GM21447 (cell line): Measurements from ENCODE around the gene CTNND1.

Experiments
- ATAC-seq: cut with Tn5 transposase; IDR thresholded peaks from one replicate; pipeline ENCODE4 v1.9.1; 2021; ENCODE audit not compliant: unreplicated experiment

The CTNND1 gene

GRCh38 chr11:57763568-57763967 lies 2.0 kb downstream of the CTNND1 start:
- ATAC-seq: no peak

GRCh38 chr11:57764021-57764420 lies 2.4 kb downstream of the CTNND1 start:
- ATAC-seq: no peak

DNA sequence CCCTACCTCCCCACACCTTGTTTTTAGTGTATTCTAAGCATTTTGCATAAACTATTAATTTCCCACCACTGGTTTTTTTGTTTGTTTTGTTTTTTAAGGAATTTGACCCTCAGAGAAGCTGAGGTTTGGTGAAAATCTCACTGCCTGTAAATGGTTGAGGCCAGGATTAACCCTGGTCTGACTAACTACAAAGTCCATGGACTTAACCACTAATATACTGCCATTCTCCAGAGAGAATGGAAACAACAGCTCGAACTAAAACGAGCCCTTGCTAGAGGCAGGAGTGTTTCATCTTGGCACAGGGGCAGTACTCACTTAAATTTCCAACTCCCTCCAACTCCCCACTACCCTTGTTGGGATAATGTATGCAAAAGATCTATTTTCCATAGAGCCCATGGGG lies 3.0 kb downstream of the CTNND1 start:
- ATAC-seq: no peak

DNA sequence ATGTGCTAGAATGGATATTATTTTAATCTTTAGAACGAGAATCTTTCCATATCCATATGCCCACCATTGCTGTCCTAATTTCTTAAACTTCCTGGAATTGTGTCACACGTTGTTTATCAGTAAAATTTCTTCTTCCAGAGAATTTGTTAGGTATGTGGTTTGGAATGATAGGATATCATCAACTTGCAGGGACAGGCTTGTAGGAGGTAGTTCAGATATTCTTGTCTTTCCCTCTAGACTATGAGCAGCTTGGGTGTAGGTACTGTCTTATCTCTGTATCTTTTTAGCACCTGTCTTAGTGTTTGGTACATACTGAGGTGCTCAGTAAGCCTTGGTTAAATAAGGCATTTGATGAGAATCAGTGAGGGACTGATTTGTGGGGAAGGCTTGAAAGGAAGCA lies 3.4 kb downstream of the CTNND1 start:
- ATAC-seq: no peak

DNA sequence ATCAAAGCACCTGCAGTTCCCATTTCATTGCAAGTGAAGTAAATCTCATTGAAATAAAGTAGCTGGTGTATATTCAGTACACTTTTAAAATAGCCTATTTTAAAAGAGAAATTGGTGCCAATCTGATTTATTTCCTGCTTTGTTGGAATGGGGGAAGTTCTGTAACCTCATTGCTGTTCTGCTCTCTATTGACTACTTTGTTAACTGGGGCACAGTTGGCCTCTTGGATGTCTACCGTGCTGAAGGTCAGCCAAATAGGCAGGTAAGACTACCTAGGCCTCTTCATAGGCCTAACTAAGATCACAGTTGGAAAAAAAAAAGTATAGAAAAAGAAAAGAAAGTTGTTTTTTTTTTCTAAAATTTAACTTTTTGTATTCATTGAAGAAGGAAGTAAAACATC lies 9.2 kb downstream of the CTNND1 start:
- ATAC-seq: no peak

GRCh38 chr11:57771365-57771764 lies 9.8 kb downstream of the CTNND1 start:
- ATAC-seq: no peak

DNA sequence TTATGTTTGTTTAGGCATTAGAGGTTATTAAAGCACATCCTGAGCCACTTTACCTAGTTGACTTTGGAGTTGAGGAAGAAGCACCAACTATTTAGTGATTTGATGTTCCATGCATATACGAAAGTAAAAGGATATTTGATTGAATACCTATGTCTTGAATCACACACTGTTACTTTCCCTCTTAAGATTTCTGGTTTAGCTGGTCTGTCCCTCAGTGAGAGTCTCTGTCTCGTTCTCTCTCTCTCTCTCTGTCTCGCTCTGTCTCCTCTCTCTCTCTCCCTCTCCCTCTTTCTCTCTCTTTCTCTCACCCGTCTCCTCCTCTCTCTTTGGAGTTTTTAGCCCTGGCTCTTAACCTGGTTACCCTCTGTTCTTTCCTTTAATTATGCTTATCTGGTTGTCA lies 11.0 kb downstream of the CTNND1 start:
- ATAC-seq: no peak

- ATAC-seq: no peak
Observed at GRCh38 chr11:57773026-57773598, 11.5 kb downstream of the CTNND1 start.

DNA sequence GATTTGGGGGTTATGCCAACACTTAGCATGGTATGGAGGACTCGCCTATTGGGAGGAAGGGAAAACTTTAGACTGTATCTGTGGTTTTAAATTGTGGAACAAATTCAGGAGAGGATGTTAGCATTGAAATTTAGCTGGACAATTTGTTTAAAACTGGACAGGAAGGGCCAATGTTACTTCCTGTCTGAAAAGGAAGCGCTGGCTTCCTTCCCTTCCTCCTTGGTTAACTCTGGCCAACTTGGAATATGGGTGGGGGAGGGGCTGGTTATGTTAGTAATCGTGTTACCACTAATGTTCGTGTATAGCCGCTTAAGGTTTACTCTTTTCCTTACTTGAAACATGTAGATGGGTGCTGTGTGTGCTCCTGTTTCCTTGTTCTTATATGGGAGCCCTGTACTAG lies 13.9 kb downstream of the CTNND1 start:
- ATAC-seq: no peak

GRCh38 chr11:57776031-57776521 lies 14.5 kb downstream of the CTNND1 start:
- no peak for ATAC-seq

DNA sequence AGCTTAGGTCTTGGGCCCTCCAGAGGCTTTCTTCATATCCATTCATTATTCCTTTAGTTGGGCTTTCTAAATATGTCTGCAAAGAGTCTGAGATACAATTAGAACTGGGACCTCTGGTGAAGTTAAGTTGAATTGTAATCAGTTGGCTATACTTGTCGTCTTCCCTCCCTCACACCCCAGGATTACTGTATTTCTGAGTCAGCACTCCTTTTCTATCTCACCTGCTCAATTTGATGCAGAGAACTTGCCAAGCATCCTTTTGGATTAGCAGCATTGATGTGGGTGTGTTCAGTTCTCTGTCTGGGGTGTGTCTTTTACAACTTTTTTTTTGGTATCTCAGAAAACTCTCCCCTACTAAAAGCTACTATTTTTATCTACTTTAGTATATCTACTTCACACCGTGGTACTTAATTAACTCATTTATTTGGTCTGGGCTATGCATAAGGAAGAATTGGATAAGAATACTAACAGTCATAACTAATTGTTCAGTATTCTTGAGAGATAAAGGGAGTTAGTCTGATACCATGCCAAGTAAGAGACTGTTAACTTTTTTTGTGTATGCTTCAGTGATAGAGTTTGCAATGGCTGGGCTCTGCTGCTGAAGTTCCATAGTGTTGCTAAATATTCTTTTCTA lies 15.1 kb downstream of the CTNND1 start:
- no peak for ATAC-seq

DNA sequence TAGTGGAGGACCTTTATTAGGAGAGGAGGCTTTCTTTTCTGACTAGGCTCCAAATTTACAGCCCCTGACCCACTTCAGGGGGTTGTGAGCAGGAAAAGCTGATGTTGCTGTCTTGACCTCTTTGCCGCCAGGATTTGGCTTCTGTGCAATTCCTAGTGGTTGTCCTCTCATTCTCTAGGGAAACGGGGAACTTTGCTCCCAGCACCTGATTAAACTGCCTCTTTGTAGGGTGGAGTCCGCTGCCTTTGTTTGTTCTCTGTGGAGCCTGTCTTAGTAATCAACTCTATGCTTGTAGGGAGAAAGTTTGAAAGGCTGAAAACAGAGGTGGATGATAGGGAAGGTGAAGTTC lies 16.3 kb downstream of the CTNND1 start:
- no peak for ATAC-seq

- no peak for ATAC-seq
Observed at GRCh38 chr11:57778318-57779037, 16.9 kb downstream of the CTNND1 start.

GRCh38 chr11:57779276-57779675 lies 17.7 kb downstream of the CTNND1 start:
- ATAC-seq: no peak

DNA sequence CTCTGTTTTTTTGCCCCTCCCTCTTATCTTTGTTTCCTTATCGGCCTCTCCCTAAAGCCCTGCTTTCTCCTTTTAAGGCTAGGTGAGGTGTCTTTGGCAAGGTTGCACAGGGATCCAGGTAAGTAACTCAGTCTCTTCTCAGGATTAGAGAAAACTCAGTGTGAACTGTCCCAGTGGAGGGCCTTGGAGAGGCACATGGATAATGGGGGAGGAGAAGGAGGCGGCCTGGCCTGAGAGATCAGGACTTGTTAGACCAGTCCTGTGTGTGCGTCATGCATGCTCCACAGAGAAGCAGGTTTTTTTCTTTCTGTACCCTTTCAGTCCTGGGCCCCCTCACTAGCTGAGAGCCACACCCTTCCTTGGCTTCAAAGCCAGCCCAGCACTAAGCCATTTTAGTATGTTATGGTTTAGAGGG lies 19.9 kb downstream of the CTNND1 start:
- ATAC-seq: no peak

DNA sequence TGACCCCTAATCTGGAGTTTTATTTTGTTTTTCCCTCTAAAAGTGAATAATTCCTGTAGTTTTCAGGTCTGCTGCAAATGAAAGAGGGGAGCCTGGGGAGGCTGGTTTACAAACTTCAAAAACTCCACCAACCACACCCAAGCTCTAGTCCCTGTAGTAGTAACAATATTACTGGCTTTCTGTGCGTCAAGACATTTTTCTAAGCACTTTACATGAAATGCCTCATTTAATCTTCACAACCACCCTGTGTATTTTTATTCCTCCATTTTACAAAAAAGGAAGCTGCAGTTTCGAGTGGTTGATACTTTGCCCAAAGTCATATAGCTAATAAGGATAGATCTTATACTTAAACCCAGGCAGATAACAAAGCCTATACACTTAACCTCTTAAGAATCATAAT lies 23.5 kb downstream of the CTNND1 start:
- no peak for ATAC-seq

GRCh38 chr11:57786436-57786835 lies 24.8 kb downstream of the CTNND1 start:
- no peak for ATAC-seq

DNA sequence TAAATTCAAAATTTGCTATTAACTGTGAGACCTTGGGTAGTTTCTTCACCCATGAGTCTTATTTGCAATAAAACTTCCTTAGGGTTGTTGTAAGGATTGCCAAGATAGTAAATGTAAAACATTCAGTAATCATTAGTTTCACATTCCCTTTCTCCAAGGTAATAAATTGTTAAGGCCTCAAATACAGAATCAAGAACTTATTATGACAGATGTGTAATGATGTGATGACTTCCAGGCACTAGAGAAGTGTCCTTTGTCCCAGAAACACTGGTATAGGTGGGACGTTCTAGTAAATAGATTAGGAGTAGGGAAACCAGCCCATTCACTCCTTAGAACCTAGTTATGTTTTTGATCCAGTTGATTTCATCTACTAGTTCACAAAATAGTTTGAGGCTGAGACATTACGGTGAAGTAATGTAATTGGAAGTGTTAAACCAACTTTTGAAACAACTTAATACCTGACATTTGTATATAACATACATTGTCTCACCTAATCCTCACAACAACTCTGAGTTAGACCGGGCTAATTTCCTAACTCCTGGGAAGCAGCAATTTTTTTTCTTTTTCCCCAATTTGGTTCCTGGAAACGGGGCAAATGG lies 25.5 kb downstream of the CTNND1 start:
- ATAC-seq: no peak

GRCh38 chr11:57787920-57788702 lies 26.5 kb downstream of the CTNND1 start:
- peak; percentile 38 for ATAC-seq

DNA sequence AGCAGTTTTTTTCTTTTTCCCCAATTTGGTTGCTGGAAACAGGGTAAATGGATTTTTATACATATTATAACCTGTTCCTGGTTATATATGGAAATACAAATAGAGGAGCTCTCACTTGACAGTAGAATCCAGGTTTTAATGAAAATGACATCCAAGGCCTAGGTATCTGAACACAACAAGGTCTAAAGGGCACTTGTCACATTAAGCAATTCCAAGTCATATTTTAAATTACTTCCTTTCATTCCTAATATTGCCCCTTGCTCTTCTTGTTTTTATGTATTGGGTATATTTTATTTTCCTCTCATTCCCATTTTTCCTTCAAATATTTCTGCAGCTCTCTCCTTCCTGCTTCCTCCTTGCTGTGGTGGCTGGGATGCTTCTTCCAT lies 27.1 kb downstream of the CTNND1 start:
- no peak for ATAC-seq

DNA sequence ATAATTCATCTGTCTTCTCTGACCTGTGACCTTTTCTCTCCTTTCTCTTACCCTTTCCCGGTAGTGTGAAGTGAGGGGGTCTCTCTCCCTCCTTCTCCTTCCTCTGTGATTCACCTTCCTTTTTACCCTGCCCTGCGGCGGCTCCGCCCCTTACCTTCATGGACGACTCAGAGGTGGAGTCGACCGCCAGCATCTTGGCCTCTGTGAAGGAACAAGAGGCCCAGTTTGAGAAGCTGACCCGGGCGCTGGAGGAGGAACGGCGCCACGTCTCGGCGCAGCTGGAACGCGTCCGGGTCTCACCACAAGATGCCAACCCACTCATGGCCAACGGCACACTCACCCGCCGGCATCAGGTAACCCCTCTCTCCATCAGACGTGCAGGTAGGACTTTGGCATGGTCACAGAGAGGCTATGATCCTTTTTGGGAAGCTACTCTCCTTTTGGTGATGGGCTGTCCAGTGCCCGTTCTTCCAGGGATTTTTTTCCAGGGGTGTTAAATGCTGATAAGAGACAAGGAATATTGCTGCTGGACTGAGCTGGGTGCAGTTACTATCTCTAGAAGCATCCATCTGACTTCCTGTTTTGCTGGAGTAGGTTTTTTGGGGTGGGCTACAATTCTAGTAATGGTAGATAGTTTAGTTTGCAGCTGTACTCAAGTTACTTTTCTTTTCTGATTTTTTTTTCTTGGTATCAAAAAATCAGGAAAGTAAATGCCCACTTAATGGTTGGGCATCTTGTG lies 29.9 kb downstream of the CTNND1 start:
- ATAC-seq: no peak
